ENCODE data around the gene CORO6. TPM values are rescaled to one million over a fixed set of nuclear protein-coding genes. Genes with fewer than 3 reads are reported as not detected.

Gene CORO6
- total RNA-seq, 1 experiment from 2014 or later = 2.8 TPM

DNA sequence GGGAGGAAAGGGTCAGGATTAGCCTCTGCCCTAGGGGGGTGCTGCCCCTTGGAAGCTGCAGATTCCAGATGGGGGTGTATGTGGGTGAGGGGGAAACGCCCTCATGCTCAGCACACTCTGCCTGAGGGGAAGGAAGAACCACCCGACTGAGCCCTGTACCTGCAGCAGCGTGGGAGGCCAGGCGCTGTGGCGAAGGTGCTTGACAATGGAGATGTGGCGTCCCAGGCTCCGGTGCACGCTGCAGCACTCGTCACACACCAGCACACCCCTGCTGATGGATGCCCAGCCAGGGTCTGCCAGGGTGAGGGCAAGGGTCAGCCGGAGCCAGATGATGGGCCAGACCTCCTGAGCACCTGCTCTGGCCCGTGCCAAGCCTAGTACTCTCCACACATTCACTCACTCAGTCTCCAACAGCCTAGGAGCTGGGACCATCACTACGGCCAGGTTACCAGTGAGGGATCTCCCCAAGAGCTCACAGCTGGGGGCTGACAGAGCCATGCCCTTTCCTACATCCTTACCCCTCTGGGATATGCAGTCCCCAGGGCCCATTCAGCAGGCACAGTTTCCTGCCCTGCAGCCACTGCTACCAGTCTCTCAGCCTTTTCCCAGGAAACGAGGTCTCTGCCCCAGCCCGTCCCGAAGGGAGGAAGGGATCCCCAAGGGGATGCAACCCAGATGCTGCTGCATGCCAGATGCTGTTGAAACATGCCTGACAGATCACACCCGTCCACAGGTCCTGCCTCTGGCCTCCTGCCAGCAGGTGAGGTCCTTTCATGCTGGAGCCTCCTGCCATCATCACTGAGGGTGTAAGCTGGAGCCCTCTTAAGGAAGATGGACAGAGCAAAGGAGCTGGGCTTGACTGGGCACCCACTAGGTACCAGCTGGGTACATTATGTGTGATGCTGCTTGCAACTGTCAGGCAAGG is 39.1 kb downstream of the CORO6 start:
- no peaks in the 10 kb centered on the region for H3K27me3 Mint-ChIP-seq (ENCODE audit: insufficient read depth, unreplicated experiment)
- CTCF ChIA-PET = interaction anchor here (0.6 to 1.0 kb wide), 2 partner anchors 8 to 9 kb away, joined by 3 read pairs; no protein-coding TSS in a partner anchor
- H3K36me3 ChIP-seq (ENCODE audit: control insufficient read depth, insufficient read depth, low read length) = peaks cover 4% of the 10 kb centered on the region
- intact Hi-C loops (cut with micrococcal nuclease; ENCODE audit: unreplicated experiment) = no loop called here
- no peaks in the 10 kb centered on the region for H3K27me3 ChIP-seq (replicated peaks; ENCODE audit: control insufficient read depth, insufficient read depth, low read length)
- H3K4me3 ChIP-seq (ENCODE audit: low read depth, low read length) = no peak overlapping the region
- no peaks in the 10 kb centered on the region for H3K9me3 ChIP-seq
- H3K4me1 Mint-ChIP-seq (ENCODE audit: low read depth, unreplicated experiment) = no peaks in the 10 kb centered on the region
- DNase-seq = no peak
- H3K27ac Mint-ChIP-seq (ENCODE audit: unreplicated experiment) = no peak overlapping the region
- BruUV-seq (replicated peaks) = no TSS peak
- H3K4me3 Mint-ChIP-seq (ENCODE audit: unreplicated experiment) = no peak overlapping the region
- POLR2A ChIA-PET = no interaction called here
- TF ChIP-seq, protein P1, sequence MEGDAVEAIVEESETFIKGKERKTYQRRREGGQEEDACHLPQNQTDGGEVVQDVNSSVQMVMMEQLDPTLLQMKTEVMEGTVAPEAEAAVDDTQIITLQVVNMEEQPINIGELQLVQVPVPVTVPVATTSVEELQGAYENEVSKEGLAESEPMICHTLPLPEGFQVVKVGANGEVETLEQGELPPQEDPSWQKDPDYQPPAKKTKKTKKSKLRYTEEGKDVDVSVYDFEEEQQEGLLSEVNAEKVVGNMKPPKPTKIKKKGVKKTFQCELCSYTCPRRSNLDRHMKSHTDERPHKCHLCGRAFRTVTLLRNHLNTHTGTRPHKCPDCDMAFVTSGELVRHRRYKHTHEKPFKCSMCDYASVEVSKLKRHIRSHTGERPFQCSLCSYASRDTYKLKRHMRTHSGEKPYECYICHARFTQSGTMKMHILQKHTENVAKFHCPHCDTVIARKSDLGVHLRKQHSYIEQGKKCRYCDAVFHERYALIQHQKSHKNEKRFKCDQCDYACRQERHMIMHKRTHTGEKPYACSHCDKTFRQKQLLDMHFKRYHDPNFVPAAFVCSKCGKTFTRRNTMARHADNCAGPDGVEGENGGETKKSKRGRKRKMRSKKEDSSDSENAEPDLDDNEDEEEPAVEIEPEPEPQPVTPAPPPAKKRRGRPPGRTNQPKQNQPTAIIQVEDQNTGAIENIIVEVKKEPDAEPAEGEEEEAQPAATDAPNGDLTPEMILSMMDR (IDR thresholded peaks at IDR 0.05; ENCODE audit: insufficient read depth in 1 of 2, low read depth in 1 of 2, low read length in 1 of 2, severe bottlenecking in 1 of 2, unreplicated experiment in 1 of 2) = no peak
- 0 out of 2 replicates have a peak, but pooled peaks cover 7% of the 10 kb centered on the region for H3K4me1 ChIP-seq
- no peaks in the 10 kb centered on the region for H3K9me3 Mint-ChIP-seq (ENCODE audit: unreplicated experiment)
- H3K36me3 Mint-ChIP-seq (ENCODE audit: insufficient read depth, unreplicated experiment) = peaks cover 12% of the 10 kb centered on the region

DNA sequence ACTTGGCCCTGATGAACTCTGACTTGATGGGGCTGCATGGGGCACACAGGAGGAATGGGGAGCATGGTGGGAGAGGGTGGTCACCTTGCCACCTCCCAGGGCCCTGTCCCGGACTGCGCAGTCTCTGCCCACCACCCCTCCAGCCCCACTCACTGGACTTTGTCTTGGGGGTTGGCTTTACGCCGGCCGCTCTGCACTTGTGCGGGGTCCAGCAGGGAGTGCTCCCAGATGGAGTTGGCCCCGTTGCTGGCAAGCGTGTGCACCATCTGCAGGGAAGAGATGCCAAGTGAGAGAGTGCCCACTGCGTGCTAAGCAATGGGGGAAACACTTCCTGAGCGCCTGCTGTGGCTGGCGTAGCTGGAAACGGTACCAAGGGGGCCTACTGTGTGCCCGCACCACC is 39.9 kb downstream of the CORO6 start:
- peaks cover 4% of the 10 kb centered on the region for H3K36me3 ChIP-seq (ENCODE audit: control insufficient read depth, insufficient read depth, low read length)
- CTCF ChIA-PET = no interaction called here
- no peak for DNase-seq
- Mint-ChIP-seq H3K27me3 (ENCODE audit: insufficient read depth, unreplicated experiment) (no peaks in the 10 kb centered on the region), H3K4me1 (ENCODE audit: low read depth, unreplicated experiment) (no peaks in the 10 kb centered on the region), H3K9me3 (ENCODE audit: unreplicated experiment) (no peaks in the 10 kb centered on the region), H3K4me3 (ENCODE audit: unreplicated experiment) (no peak overlapping the region), H3K27ac (ENCODE audit: unreplicated experiment) (no peak overlapping the region), H3K36me3 (ENCODE audit: insufficient read depth, unreplicated experiment) (peaks cover 12% of the 10 kb centered on the region)
- no peaks in the 10 kb centered on the region for H3K9me3 ChIP-seq
- H3K4me1 ChIP-seq = no peaks in the 10 kb centered on the region
- POLR2A ChIA-PET = no interaction called here
- TF ChIP-seq, protein P1 (IDR thresholded peaks at IDR 0.05; ENCODE audit: insufficient read depth in 1 of 2, low read depth in 1 of 2, low read length in 1 of 2, severe bottlenecking in 1 of 2, unreplicated experiment in 1 of 2) = no peak
- H3K4me3 ChIP-seq (ENCODE audit: low read depth, low read length) = no peak overlapping the region
- intact Hi-C loops (cut with micrococcal nuclease; ENCODE audit: unreplicated experiment) = no loop called here
- H3K27me3 ChIP-seq (replicated peaks; ENCODE audit: control insufficient read depth, insufficient read depth, low read length) = no peaks in the 10 kb centered on the region
- BruUV-seq (replicated peaks) = no TSS peak

GRCh38 chr17:29582254-29582765 is 40.4 kb downstream of the CORO6 start:
- Histone ChIP-seq H3K9me3 (no peaks in the 10 kb centered on the region), H3K36me3 (ENCODE audit: control insufficient read depth, insufficient read depth, low read length) (peaks cover 4% of the 10 kb centered on the region), H3K27me3 (replicated peaks; ENCODE audit: control insufficient read depth, insufficient read depth, low read length) (no peaks in the 10 kb centered on the region), H3K4me3 (ENCODE audit: low read depth, low read length) (no peak overlapping the region), H3K4me1 (no peaks in the 10 kb centered on the region)
- TF ChIP-seq, protein P1 (IDR thresholded peaks at IDR 0.05; ENCODE audit: insufficient read depth in 1 of 2, low read depth in 1 of 2, low read length in 1 of 2, severe bottlenecking in 1 of 2, unreplicated experiment in 1 of 2) = no peak
- CTCF ChIA-PET = interaction anchor here (2.6 kb wide), 1 partner anchor 10 kb away, joined by 15 read pairs; the partner anchor contains the start of gene ANKRD13B
- Mint-ChIP-seq H3K4me3 (ENCODE audit: unreplicated experiment) (no peak overlapping the region), H3K36me3 (ENCODE audit: insufficient read depth, unreplicated experiment) (peaks cover 12% of the 10 kb centered on the region), H3K4me1 (ENCODE audit: low read depth, unreplicated experiment) (no peaks in the 10 kb centered on the region), H3K27ac (ENCODE audit: unreplicated experiment) (no peak overlapping the region), H3K27me3 (ENCODE audit: insufficient read depth, unreplicated experiment) (no peaks in the 10 kb centered on the region), H3K9me3 (ENCODE audit: unreplicated experiment) (no peaks in the 10 kb centered on the region)
- POLR2A ChIA-PET = interaction anchor here (1.1 kb wide), 1 partner anchor 9 kb away, joined by 3 read pairs; no protein-coding TSS in a partner anchor
- intact Hi-C loops (cut with micrococcal nuclease; ENCODE audit: unreplicated experiment) = no loop called here
- peak in 1 of 2 experiments; percentile 29 for DNase-seq
- no TSS peak for BruUV-seq (replicated peaks)

Measured in Caco-2 (cell line).